Subcutaneous adipose tissue (tissue), 4 donors: ENCODE measurements around the gene KIRREL2. TPM values are rescaled to one million over a fixed set of nuclear protein-coding genes. Genes with fewer than 3 reads are reported as not detected.

ENCODE experiments used
- total RNA-seq, 4 donors: library from RNA; depleted of rRNA; stranded (reverse); fragments of >200 nt; gene quantifications; one replicate each; pipeline ENCODE4 v1.1.0, GENCODE V29; 2016
- TF ChIP-seq, protein P1 (sequence below): fragments of 450-650 bp; IDR thresholded peaks from one replicate; pipeline ENCODE4 v1.5.1; 2016; ENCODE audit warnings: low read depth, mild to moderate bottlenecking, control low read depth, antibody characterized with exemption, moderate library complexity

KIRREL2 gene
- total RNA-seq, 4 donors from 2014 or later = not detected

DNA sequence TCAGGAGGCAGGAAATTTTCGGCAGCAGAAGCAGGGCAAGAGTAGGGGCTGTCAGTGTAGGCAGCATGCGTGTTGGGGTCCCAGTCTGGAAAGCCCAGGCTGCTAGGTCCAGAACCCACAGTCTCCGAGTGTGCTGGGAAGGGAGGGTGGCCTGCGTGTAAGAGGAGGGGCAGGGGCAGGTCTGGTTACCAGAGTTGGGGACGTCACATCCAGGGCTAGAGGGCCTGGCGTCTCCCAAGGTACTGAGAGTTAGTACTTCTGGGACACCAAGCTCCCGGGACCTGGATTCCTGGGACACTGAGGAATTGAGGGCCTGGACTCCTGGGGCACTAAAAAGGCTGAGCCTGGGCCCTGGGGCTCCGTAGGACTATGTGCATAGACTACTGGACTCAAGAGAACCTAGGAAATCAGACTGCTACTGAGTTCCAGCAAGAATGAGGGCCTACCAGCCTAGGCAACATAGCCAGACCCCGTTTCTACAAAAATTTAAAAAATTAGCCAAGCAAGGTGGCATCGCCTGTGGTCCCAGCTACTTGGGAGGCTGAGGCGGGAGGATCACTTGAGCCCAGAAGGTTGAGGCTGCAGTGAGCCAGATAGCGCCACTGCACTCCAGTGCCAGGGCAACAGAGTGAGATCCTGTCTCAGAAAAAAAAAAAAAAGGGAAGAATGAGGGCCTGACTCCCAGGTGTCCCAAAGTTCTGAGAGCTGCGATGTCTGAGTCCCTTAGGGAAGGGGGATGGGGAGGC, 41.2 kb downstream of the KIRREL2 start:
- TF ChIP-seq, protein P1, sequence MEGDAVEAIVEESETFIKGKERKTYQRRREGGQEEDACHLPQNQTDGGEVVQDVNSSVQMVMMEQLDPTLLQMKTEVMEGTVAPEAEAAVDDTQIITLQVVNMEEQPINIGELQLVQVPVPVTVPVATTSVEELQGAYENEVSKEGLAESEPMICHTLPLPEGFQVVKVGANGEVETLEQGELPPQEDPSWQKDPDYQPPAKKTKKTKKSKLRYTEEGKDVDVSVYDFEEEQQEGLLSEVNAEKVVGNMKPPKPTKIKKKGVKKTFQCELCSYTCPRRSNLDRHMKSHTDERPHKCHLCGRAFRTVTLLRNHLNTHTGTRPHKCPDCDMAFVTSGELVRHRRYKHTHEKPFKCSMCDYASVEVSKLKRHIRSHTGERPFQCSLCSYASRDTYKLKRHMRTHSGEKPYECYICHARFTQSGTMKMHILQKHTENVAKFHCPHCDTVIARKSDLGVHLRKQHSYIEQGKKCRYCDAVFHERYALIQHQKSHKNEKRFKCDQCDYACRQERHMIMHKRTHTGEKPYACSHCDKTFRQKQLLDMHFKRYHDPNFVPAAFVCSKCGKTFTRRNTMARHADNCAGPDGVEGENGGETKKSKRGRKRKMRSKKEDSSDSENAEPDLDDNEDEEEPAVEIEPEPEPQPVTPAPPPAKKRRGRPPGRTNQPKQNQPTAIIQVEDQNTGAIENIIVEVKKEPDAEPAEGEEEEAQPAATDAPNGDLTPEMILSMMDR = no peak

DNA sequence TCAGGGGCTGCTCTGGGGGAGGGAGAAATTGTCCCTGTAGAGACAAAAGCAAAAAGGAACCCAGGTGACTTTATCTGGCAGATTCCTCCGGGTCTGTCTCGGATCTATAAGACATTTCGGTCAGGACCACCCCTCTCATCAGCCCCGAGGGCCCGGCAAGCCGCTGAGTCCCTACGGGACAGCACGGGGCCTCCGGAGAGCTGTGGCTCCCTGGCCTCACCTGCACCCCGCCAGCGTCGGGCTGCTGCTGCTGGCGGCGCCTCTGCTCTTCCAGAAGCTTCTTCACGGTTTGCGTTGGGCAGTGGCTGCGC, 41.7 kb downstream of the KIRREL2 start:
- TF ChIP-seq, protein P1 = no peak

DNA sequence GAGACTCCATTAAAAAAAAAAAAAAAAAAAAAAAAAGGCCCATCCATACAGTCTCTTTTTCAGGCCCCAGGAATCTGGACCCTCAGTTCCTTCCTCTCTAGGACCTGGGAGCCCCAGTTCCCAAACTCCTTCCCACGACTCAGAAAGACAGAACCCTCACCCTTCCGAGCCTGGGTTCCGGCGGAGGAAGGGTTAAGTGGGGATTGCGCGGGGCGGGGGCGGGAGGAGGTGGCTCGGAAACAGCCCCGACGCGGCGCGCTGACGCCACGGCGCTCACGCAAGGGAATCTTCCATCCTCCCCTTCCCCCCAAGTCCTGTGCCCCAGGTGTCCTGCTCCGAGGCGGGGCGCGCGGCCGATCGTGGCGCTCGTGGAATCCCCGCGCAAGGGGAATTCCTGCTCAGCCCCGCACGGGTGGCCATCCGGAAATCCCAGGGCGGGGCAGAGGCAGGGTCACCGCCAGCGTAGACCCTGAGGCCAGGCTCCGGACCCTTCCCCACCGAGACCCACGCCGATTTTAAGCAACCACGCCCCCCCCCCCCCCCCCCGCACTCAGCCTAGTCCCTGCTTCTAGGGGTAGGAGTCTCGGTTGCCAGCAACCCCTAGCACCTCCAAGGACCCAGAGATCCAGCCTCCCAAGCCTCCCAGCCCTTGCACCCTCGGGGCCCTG, 43.0 kb downstream of the KIRREL2 start:
- TF ChIP-seq, protein P1 = no peak

DNA sequence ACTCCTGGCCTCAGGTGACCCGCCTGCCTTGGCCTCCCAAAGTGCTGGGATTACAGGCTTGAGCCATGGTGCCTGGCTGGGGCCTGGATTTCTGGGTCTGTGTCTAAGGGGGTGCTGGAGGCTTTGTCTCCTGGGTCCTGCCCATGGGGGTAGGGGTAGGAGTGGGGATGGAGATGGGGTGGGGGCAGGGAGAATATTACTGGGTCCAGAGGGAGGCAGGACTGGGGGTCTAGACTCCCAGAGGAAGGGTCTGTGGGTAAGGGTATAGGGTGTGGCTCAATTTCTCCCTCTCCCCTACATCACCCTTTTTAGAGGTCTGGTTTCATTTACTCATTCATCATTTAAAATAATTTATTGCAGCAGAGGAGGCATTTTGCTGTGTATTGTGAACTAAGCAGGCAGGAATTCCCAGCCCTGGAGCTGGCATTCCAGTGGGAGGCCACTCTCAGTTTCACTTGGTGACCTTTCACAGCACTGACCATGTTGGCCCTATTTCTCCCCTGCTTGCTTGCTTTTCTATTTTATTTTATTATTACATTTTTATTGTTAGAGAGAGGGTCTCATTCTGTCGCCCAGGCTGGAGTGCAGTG, 44.4 kb downstream of the KIRREL2 start:
- TF ChIP-seq, protein P1 = no peak

DNA sequence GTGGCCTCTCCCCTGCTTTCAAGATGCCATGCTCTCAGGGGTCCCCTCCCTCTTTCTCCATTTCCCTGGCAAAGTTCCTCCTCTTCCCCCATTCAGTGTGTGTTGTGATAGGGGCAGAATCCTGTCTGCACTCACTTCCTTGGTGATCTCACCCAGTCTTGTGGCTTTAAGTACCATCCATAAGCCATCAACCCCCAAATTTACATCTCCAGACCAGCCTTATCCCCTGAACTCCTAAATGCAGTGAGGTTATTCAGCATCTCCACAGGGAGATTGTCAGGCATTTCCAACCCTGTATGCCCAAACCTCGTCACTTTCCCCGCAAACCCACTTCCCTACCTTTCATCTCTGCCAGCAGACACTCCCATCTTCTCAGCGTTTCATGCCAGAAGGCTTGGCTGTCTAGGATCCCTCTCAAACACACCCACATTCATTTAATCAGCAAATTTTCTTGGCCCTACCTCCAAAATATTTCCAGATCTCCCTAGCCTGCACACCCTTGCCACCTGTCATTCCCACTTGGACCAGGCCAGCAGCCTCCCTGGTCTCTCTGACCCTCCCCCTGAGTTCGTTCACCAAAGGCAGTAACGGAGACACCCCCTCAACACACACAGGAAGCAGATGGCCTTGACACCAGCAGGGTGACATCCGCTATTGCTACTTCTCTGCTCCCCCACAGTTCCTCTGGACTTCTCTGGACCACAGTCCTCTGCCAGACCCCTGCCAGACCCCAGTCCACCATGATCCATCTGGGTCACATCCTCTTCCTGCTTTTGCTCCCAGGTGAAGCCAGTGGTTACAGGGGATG, 45.3 kb downstream of the KIRREL2 start, which contains the start of gene HCST:
Gene HCST, plus strand, starts transcription at position 676 of the 808 bp plus-strand sequence. Its CDS starts 65 bp downstream, at position 741.
- TF ChIP-seq, protein P1 = no peak

DNA sequence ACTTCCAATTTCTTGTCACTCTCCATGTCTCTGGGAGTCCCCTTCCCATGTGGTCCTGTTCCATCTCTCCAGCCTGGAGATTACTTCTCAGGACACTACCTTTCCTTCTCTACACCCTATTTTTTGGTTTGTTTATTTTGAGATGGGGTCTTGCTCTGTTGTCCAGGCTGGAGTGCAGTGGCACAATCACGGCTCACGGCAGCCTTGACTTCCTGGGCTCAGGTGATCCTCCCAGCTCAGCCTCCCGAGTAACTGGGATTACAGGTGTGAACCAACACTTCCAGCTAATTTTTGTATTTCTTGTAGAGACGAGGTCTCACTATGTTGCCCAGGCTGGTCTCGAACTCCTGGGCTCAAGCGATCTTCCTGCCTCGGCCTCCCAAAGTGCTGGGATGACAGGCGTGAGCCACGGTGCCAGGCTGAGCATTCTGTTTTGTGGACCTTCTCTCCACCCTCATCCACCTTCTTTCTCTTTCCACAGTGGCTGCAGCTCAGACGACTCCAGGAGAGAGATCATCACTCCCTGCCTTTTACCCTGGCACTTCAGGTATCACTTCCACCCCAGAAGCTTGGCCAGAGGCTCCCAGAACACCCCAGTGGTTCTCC, 46.3 kb downstream of the KIRREL2 start:
- TF ChIP-seq, protein P1 = no peak
